ENCODE measurements around the gene GLT1D1. TPM values are rescaled to one million over a fixed set of nuclear protein-coding genes. Genes with fewer than 3 reads are reported as not detected.

The GLT1D1 gene
- total and polyA plus RNA-seq, 2 of the 8 experiments (the other 6 are each of a cell fraction or from before 2014, with no cell fraction given) = 1.5 to 3.6 TPM

DNA sequence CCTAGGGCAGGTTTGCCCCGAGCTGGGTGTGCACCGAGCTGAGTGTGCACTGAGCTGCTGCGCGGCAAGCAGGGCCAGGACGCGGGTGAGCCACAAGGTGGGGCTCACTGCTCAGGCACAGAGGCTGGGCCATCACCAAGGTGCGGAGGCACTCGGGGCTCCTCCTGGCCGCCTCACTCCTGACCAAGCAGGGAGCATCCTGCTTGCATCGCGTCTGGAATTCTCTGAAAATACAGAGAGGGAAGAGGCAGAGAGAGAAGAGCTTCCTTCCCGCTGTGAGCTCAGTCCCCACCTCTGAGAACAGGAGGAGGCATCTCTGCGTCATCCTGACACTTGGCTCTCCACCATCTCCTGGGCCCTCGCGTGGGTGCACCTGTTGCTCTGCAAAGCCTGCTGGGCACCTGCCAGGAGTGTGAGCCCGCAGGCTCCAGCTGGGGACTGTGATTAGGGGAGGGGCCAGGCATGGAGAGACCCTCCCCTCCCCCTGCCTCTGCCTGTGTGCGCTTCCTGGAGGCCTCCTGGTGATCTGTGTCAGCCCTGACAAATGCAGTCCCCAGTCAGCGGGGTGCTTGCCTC is 116.3 kb downstream of the GLT1D1 start (continued):
- TF ChIP-seq, protein P1, sequence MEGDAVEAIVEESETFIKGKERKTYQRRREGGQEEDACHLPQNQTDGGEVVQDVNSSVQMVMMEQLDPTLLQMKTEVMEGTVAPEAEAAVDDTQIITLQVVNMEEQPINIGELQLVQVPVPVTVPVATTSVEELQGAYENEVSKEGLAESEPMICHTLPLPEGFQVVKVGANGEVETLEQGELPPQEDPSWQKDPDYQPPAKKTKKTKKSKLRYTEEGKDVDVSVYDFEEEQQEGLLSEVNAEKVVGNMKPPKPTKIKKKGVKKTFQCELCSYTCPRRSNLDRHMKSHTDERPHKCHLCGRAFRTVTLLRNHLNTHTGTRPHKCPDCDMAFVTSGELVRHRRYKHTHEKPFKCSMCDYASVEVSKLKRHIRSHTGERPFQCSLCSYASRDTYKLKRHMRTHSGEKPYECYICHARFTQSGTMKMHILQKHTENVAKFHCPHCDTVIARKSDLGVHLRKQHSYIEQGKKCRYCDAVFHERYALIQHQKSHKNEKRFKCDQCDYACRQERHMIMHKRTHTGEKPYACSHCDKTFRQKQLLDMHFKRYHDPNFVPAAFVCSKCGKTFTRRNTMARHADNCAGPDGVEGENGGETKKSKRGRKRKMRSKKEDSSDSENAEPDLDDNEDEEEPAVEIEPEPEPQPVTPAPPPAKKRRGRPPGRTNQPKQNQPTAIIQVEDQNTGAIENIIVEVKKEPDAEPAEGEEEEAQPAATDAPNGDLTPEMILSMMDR (IDR thresholded peaks at IDR 0.05; ENCODE audit: control extremely low read depth in 1 of 3, insufficient read depth in 1 of 3, low read depth in 1 of 3, low read length in 3 of 3) = peak; percentile 89 to 96 (median 96)
- TF ChIP-seq SUZ12 (IDR thresholded peaks at IDR 0.05; ENCODE audit: low read length) = no peak
- TF ChIP-seq CREB1 (IDR thresholded peaks at IDR 0.05) = peak; percentile 52; the same call in 1 of the 2 replicates
- TF ChIP-seq RAD21 (IDR thresholded peaks at IDR 0.05 in 1 of 2, conservative IDR thresholded peaks at IDR 0.05 in 1 of 2; ENCODE audit: low read depth in 2 of 2, low read length in 2 of 2) = peak; percentile 95 to 97
- TF ChIP-seq POLR2A (IDR thresholded peaks at IDR 0.05; ENCODE audit: control extremely low read depth in 1 of 2, low read depth in 2 of 2, low read length in 2 of 2) = no peak
- no peak for TF ChIP-seq NANOG (IDR thresholded peaks at IDR 0.05; ENCODE audit: insufficient read depth, low read depth, low read length, poor library complexity, severe bottlenecking)
- TF ChIP-seq SIRT6 (IDR thresholded peaks at IDR 0.05; ENCODE audit: low read length) = no peak

All from H1 (cell line).